ENCODE data around the gene ADK. TPM values are rescaled to one million over a fixed set of nuclear protein-coding genes. Genes with fewer than 3 reads are reported as not detected.

The ADK gene
- total RNA-seq, 1 donor from 2014 or later: 13.1 TPM

GRCh38 chr10:74163319-74164068, 12.5 kb downstream of the ADK start:
- TF ChIP-seq CTCF (IDR thresholded peaks at IDR 0.05; ENCODE audit: unreplicated experiment): no peak
- DNase-seq (ENCODE audit: low spot score): no peak
- H3K36me3 Mint-ChIP-seq (ENCODE audit: low read depth, unreplicated experiment): no peaks in the 10 kb centered on the region
- H3K27me3 Mint-ChIP-seq (ENCODE audit: unreplicated experiment): no peaks in the 10 kb centered on the region
- no peaks in the 10 kb centered on the region for H3K4me1 Mint-ChIP-seq (ENCODE audit: unreplicated experiment)
- H3K4me3 Mint-ChIP-seq (ENCODE audit: unreplicated experiment): no peak overlapping the region
- no peaks in the 10 kb centered on the region for H3K9me3 Mint-ChIP-seq (ENCODE audit: unreplicated experiment)
- H3K27ac Mint-ChIP-seq (ENCODE audit: unreplicated experiment): no peak overlapping the region

GRCh38 chr10:74164716-74165529, 13.9 kb downstream of the ADK start:
- H3K9me3 Mint-ChIP-seq (ENCODE audit: unreplicated experiment): no peaks in the 10 kb centered on the region
- no peaks in the 10 kb centered on the region for H3K36me3 Mint-ChIP-seq (ENCODE audit: low read depth, unreplicated experiment)
- no peaks in the 10 kb centered on the region for H3K27me3 Mint-ChIP-seq (ENCODE audit: unreplicated experiment)
- no peak for TF ChIP-seq CTCF (IDR thresholded peaks at IDR 0.05; ENCODE audit: unreplicated experiment)
- no peak overlapping the region for H3K4me3 Mint-ChIP-seq (ENCODE audit: unreplicated experiment)
- H3K4me1 Mint-ChIP-seq (ENCODE audit: unreplicated experiment): no peaks in the 10 kb centered on the region
- no peak overlapping the region for H3K27ac Mint-ChIP-seq (ENCODE audit: unreplicated experiment)
- DNase-seq (ENCODE audit: low spot score): no peak

DNA sequence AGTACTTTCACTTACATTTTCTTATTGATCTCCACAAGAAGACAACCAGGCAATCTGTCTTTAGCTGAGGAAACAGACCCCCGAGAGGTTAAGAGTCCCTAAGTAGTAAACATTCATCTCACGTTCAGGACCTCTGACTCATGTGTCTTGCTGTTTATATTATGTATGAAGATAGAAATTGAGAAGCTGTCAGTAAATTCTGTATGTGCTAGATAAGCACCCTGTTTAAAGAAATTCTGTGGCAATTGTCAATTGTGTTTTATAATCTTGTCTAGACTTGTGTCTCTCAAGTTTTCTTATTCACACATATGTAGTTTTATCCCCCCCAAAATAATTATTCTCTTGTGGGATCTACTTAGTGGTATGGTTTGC, 14.5 kb downstream of the ADK start:
- H3K27me3 Mint-ChIP-seq (ENCODE audit: unreplicated experiment): no peaks in the 10 kb centered on the region
- DNase-seq (ENCODE audit: low spot score): no peak
- no peak for TF ChIP-seq CTCF (IDR thresholded peaks at IDR 0.05; ENCODE audit: unreplicated experiment)
- no peaks in the 10 kb centered on the region for H3K36me3 Mint-ChIP-seq (ENCODE audit: low read depth, unreplicated experiment)
- no peaks in the 10 kb centered on the region for H3K9me3 Mint-ChIP-seq (ENCODE audit: unreplicated experiment)
- H3K4me3 Mint-ChIP-seq (ENCODE audit: unreplicated experiment): no peak overlapping the region
- H3K4me1 Mint-ChIP-seq (ENCODE audit: unreplicated experiment): no peaks in the 10 kb centered on the region
- no peak overlapping the region for H3K27ac Mint-ChIP-seq (ENCODE audit: unreplicated experiment)

DNA sequence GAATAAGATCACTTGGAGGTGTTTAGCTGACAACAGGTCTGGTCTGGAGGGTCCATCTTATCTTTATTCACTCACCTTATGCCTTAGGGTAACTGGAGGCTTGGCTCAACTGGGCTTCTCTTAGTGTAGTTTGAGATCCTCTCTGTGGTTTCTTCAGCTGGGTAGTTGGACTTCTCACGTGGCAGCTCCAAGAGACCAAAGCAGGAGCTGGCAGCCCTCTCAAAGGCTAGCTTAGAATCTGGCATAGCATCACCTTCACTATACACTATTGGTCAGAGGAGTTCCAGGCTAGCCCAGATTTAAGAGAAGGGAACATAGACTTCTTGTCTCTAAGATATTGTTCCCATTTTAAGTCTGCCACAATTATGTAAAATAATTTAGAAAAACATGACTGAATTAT, 16.4 kb downstream of the ADK start:
- no peaks in the 10 kb centered on the region for H3K36me3 Mint-ChIP-seq (ENCODE audit: low read depth, unreplicated experiment)
- H3K27ac Mint-ChIP-seq (ENCODE audit: unreplicated experiment): no peak overlapping the region
- H3K9me3 Mint-ChIP-seq (ENCODE audit: unreplicated experiment): no peaks in the 10 kb centered on the region
- no peak overlapping the region for H3K4me3 Mint-ChIP-seq (ENCODE audit: unreplicated experiment)
- DNase-seq (ENCODE audit: low spot score): no peak
- TF ChIP-seq CTCF (IDR thresholded peaks at IDR 0.05; ENCODE audit: unreplicated experiment): no peak
- no peaks in the 10 kb centered on the region for H3K27me3 Mint-ChIP-seq (ENCODE audit: unreplicated experiment)
- no peaks in the 10 kb centered on the region for H3K4me1 Mint-ChIP-seq (ENCODE audit: unreplicated experiment)

GRCh38 chr10:74171625-74172024, 20.6 kb downstream of the ADK start:
- no peak for TF ChIP-seq CTCF (IDR thresholded peaks at IDR 0.05; ENCODE audit: unreplicated experiment)
- no peaks in the 10 kb centered on the region for H3K36me3 Mint-ChIP-seq (ENCODE audit: low read depth, unreplicated experiment)
- H3K27me3 Mint-ChIP-seq (ENCODE audit: unreplicated experiment): peaks cover 1% of the 10 kb centered on the region
- no peak for DNase-seq (ENCODE audit: low spot score)
- H3K4me1 Mint-ChIP-seq (ENCODE audit: unreplicated experiment): peaks cover 3% of the 10 kb centered on the region
- H3K9me3 Mint-ChIP-seq (ENCODE audit: unreplicated experiment): no peaks in the 10 kb centered on the region
- H3K27ac Mint-ChIP-seq (ENCODE audit: unreplicated experiment): no peak overlapping the region
- no peak overlapping the region for H3K4me3 Mint-ChIP-seq (ENCODE audit: unreplicated experiment)

Data from endothelial cell (in vitro differentiated cells).